CD14-positive monocyte (primary cell): Measurements from ENCODE around the gene ASCC3. TPM values are rescaled to one million over a fixed set of nuclear protein-coding genes. Genes with fewer than 3 reads are reported as not detected.

Experiments used
- DNase-seq, 3 donors: peaks; one replicate each; pipeline ENCODE4 v3.0.0-alpha.2; 2011 to 2022
- H2AFZ ChIP-seq: 2 replicates; pipeline ENCODE4 v1.6.0; 2012; ENCODE audit warnings: mild to moderate bottlenecking, low read depth, low read length, inconsistent platforms; ENCODE audit not compliant: insufficient read depth, poor library complexity, severe bottlenecking
- H3K27ac ChIP-seq, 2 donors: 1 replicate in 1 of 2; 2 replicates in 1 of 2; pipeline ENCODE4 v1.5.1; 2012 to 2013; ENCODE audit warnings: low read length in 2 of 2, control low read depth in 1 of 2, inconsistent platforms in 1 of 2, low read depth in 1 of 2, mild to moderate bottlenecking in 1 of 2
- H3K27me3 ChIP-seq, 2 donors: one replicate each; pipeline versions ENCODE4 v1.6.0 to v1.6.1; 2011 to 2013; ENCODE audit warnings: low read length in 2 of 2; ENCODE audit not compliant: control insufficient read depth in 2 of 2, insufficient read depth in 2 of 2
- H3K36me3 ChIP-seq, 2 donors: replicated peaks in 1 of 2; 1 replicate in 1 of 2; 2 replicates in 1 of 2; pipeline versions ENCODE4 v1.5.1 to v1.6.1; 2012 to 2013; ENCODE audit warnings: low read length in 2 of 2, control low read depth in 1 of 2, inconsistent platforms in 1 of 2, mild to moderate bottlenecking in 1 of 2; ENCODE audit not compliant: insufficient read depth in 2 of 2, control insufficient read depth in 1 of 2
- H3K4me1 ChIP-seq, 2 donors: 1 replicate in 1 of 2; 2 replicates in 1 of 2; pipeline versions ENCODE4 v1.5.1 to v1.6.1; 2012 to 2013; ENCODE audit warnings: low read length in 2 of 2, control low read depth in 1 of 2, inconsistent platforms in 1 of 2, mild to moderate bottlenecking in 1 of 2, moderate library complexity in 1 of 2; ENCODE audit not compliant: insufficient read depth in 2 of 2, control insufficient read depth in 1 of 2
- H3K4me2 ChIP-seq: replicated peaks from 2 replicates; pipeline ENCODE3; 2012; ENCODE audit warnings: low read length, moderate library complexity, mild to moderate bottlenecking; ENCODE audit not compliant: poor library complexity, severe bottlenecking; ENCODE audit errors: extremely low read depth
- H3K4me3 ChIP-seq, 3 experiments: fragments of 200-600 bp in 1 of 3; sonication (generic) in 1 of 3; replicated peaks in 1 of 3; 1 replicate in 2 of 3; 2 replicates in 1 of 3; pipeline ENCODE4 v1.5.1; 2011 to 2013; ENCODE audit warnings: low read length in 3 of 3, mild to moderate bottlenecking in 3 of 3, control low read depth in 2 of 3, low read depth in 2 of 3, inconsistent platforms in 1 of 3, moderate library complexity in 1 of 3
- H3K79me2 ChIP-seq: 2 replicates; pipeline ENCODE4 v1.6.0; 2012; ENCODE audit warnings: mild to moderate bottlenecking, control low read depth, inconsistent platforms, low read length, moderate library complexity; ENCODE audit not compliant: insufficient read depth
- H3K9ac ChIP-seq: 2 replicates; pipeline ENCODE4 v1.6.0; 2017; ENCODE audit warnings: low read length, mild to moderate bottlenecking; ENCODE audit not compliant: insufficient read depth, poor library complexity, severe bottlenecking
- H3K9me3 ChIP-seq, 2 donors: replicated peaks in 1 of 2; 1 replicate in 1 of 2; 2 replicates in 1 of 2; pipeline versions ENCODE4 v1.5.1 to v1.6.1; 2012 to 2013; ENCODE audit warnings: low read length in 2 of 2, control low read depth in 1 of 2; ENCODE audit not compliant: control insufficient read depth in 1 of 2, insufficient read depth in 1 of 2
- H4K20me1 ChIP-seq: 2 replicates; pipeline ENCODE4 v1.6.0; 2012; ENCODE audit warnings: mild to moderate bottlenecking, low read length, control low read depth, moderate library complexity; ENCODE audit not compliant: insufficient read depth
- H3K27ac Mint-ChIP-seq, 7 donors: one replicate each; pipeline ENCODE4 v1.8.0; 2020; ENCODE audit warnings: mild to moderate bottlenecking in 7 of 7, mixed read lengths in 7 of 7, moderate library complexity in 6 of 7, inconsistent platforms in 2 of 7
- H3K27me3 Mint-ChIP-seq, 3 donors: one replicate each; pipeline ENCODE4 v1.8.0; 2021 to 2022; ENCODE audit warnings: low read depth in 3 of 3, mild to moderate bottlenecking in 3 of 3, mixed read lengths in 3 of 3, moderate library complexity in 3 of 3, inconsistent platforms in 1 of 3
- H3K36me3 Mint-ChIP-seq, 2 donors: one replicate each; pipeline ENCODE4 v1.8.0; 2020; ENCODE audit warnings: mixed read lengths in 2 of 2, inconsistent platforms in 1 of 2, mild to moderate bottlenecking in 1 of 2
- H3K4me1 Mint-ChIP-seq: one replicate; pipeline ENCODE4 v1.8.0; 2020; ENCODE audit warnings: mild to moderate bottlenecking, mixed read lengths
- H3K4me3 Mint-ChIP-seq, 2 donors: one replicate each; pipeline ENCODE4 v1.8.0; 2020; ENCODE audit warnings: mild to moderate bottlenecking in 2 of 2, mixed read lengths in 2 of 2, moderate library complexity in 1 of 2
- H3K9me3 Mint-ChIP-seq, 7 donors: one replicate each; pipeline ENCODE4 v1.8.0; 2020 to 2022; ENCODE audit warnings: mixed read lengths in 7 of 7, mild to moderate bottlenecking in 6 of 7, moderate library complexity in 6 of 7, inconsistent platforms in 2 of 7
- CTCF ChIP-seq: fragments of 200-600 bp; IDR thresholded peaks from one replicate; pipeline ENCODE4 v1.8.0; 2022; ENCODE audit warnings: antibody characterized with exemption, mild to moderate bottlenecking
- WGBS: methylation state at CpG from one replicate; pipeline ENCODE4 v1.1.5; 2013; ENCODE audit warnings: missing lambda C conversion rate; ENCODE audit not compliant: insufficient coverage; 5-methylcytosine and 5-hydroxymethylcytosine counted together
- intact Hi-C, 2 donors: fragments of 100-400 bp; cut with micrococcal nuclease; formaldehyde crosslinking; loops; one replicate each; pipeline versions ENCODE4 v1.15.0 to v1.15.1; 2023
- polyA plus RNA-seq, 3 donors: library from polyadenylated mRNA; depleted of rRNA in 1 of 3; unstranded in 2 of 3; stranded (reverse) in 1 of 3; fragments of 300-500 nt in 2 of 3; fragments of >200 nt in 1 of 3; fragmentation: Illumina TruSeq in 2 of 3; gene quantifications; 1 replicate in 2 of 3; 2 replicates in 1 of 3; pipeline ENCODE4 v1.2.3, GENCODE V29; 2012 to 2021

The ASCC3 gene
- polyA plus RNA-seq, 3 donors = 6.4 to 12.9 (median 10.6) TPM

- intact Hi-C loops = no loop called here
- Histone ChIP-seq H3K4me3 (no peak overlapping the region), H3K27ac (no peak overlapping the region), H3K9ac (no peak overlapping the region), H3K27me3 (peaks cover 97 to 99% of the 10 kb centered on the region in 2 donors), H2AFZ (no peak overlapping the region), H3K9me3 (peaks cover 5 to 79% of the 10 kb centered on the region in 2 donors), H3K79me2 (no peaks in the 10 kb centered on the region), H3K36me3 (no peaks in the 10 kb centered on the region), H4K20me1 (no peaks in the 10 kb centered on the region), H3K4me2 (no peak overlapping the region), H3K4me1 (peaks cover 7 to 10% of the 10 kb centered on the region in 2 donors)
- H3K4me3 Mint-ChIP-seq = peak overlapping the region; percentile 51 to 79
- H3K4me1 Mint-ChIP-seq = peaks cover 17% of the 10 kb centered on the region
- peak overlapping the region in 1 of 7 donors; percentile 58 for H3K27ac Mint-ChIP-seq
- H3K9me3 Mint-ChIP-seq = peaks cover 0 to 46% (median 26%) of the 10 kb centered on the region in 7 donors
- WGBS = 9% methylated on average over 7 of the region's 20 CpGs
- no peak for DNase-seq
- peaks cover 0 to 7% of the 10 kb centered on the region in 2 donors for H3K36me3 Mint-ChIP-seq
- peaks cover 63 to 98% (median 95%) of the 10 kb centered on the region in 3 donors for H3K27me3 Mint-ChIP-seq
- TF ChIP-seq CTCF = no peak
These were observed 415.3 kb downstream of the ASCC3 start for GRCh38 chr6:100465701-100466409.

- H3K27me3 Mint-ChIP-seq = peaks cover 56 to 97% (median 93%) of the 10 kb centered on the region in 3 donors
- Histone ChIP-seq H3K4me2 (peak within 1 kb of the TSS; percentile 57), H4K20me1 (no peaks in the 10 kb centered on the region), H3K27ac (no peak within 1 kb of the TSS), H3K36me3 (no peaks in the 10 kb centered on the region), H3K9ac (no peak within 1 kb of the TSS), H3K79me2 (no peaks in the 10 kb centered on the region), H2AFZ (no peak within 1 kb of the TSS), H3K27me3 (peaks cover 97 to 99% of the 10 kb centered on the region in 2 donors), H3K4me1 (peaks cover 7 to 10% of the 10 kb centered on the region in 2 donors), H3K9me3 (peaks cover 5 to 80% of the 10 kb centered on the region in 2 donors), H3K4me3 (peak within 1 kb of the TSS in 1 of 3 experiments; percentile 54)
- peaks cover 0 to 10% of the 10 kb centered on the region in 2 donors for H3K36me3 Mint-ChIP-seq
- peak within 1 kb of the TSS; percentile 51 to 82 for H3K4me3 Mint-ChIP-seq
- intact Hi-C loops = no loop called here
- WGBS = 6% methylated on average over 59 of the region's 66 CpGs
- DNase-seq = peak in 2 of 3 donors; percentile 14 to 26
- peak within 1 kb of the TSS in 1 of 7 donors; percentile 58 for H3K27ac Mint-ChIP-seq
- peaks cover 17% of the 10 kb centered on the region for H3K4me1 Mint-ChIP-seq
- no peak for TF ChIP-seq CTCF
- H3K9me3 Mint-ChIP-seq = peaks cover 0 to 50% (median 26%) of the 10 kb centered on the region in 7 donors
These were observed 416.0 kb downstream of the ASCC3 start, which contains the start of gene SIM1 for GRCh38 chr6:100464903-100465700. TSS of gene SIM1 (minus strand) at chr6:100464921. CDS start at chr6:100463468, 1,453 bp downstream.
